GM12865 (cell line): Measurements from ENCODE around the gene RAD23B.

Source experiments
- DNase-seq: peaks from one replicate; pipeline ENCODE4 v3.0.0; 2010; ENCODE audit warnings: low read depth
- H3K4me3 ChIP-seq: 2 replicates; pipeline ENCODE4 v1.5.1; 2011; ENCODE audit warnings: mild to moderate bottlenecking, low read depth, low read length, control low read depth
- TF ChIP-seq, protein P1 (sequence below): IDR thresholded peaks from 2 replicates; pipeline ENCODE4 v1.5.1; 2011; ENCODE audit warnings: low read length, control low read depth, low read depth, inconsistent platforms; ENCODE audit not compliant: insufficient read depth; ENCODE audit errors: missing control alignments

The RAD23B gene

GRCh38 chr9:107275530-107275929, 7.5 kb upstream of the RAD23B start:
- TF ChIP-seq, protein P1, sequence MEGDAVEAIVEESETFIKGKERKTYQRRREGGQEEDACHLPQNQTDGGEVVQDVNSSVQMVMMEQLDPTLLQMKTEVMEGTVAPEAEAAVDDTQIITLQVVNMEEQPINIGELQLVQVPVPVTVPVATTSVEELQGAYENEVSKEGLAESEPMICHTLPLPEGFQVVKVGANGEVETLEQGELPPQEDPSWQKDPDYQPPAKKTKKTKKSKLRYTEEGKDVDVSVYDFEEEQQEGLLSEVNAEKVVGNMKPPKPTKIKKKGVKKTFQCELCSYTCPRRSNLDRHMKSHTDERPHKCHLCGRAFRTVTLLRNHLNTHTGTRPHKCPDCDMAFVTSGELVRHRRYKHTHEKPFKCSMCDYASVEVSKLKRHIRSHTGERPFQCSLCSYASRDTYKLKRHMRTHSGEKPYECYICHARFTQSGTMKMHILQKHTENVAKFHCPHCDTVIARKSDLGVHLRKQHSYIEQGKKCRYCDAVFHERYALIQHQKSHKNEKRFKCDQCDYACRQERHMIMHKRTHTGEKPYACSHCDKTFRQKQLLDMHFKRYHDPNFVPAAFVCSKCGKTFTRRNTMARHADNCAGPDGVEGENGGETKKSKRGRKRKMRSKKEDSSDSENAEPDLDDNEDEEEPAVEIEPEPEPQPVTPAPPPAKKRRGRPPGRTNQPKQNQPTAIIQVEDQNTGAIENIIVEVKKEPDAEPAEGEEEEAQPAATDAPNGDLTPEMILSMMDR: no peak
- no peak overlapping the region for H3K4me3 ChIP-seq
- DNase-seq: no peak

GRCh38 chr9:107276966-107277710, 5.9 kb upstream of the RAD23B start:
- DNase-seq: no peak
- no peak overlapping the region for H3K4me3 ChIP-seq
- TF ChIP-seq, protein P1: no peak

GRCh38 chr9:107277801-107278200, 5.3 kb upstream of the RAD23B start:
- H3K4me3 ChIP-seq: no peak overlapping the region
- TF ChIP-seq, protein P1: no peak
- DNase-seq: no peak

DNA sequence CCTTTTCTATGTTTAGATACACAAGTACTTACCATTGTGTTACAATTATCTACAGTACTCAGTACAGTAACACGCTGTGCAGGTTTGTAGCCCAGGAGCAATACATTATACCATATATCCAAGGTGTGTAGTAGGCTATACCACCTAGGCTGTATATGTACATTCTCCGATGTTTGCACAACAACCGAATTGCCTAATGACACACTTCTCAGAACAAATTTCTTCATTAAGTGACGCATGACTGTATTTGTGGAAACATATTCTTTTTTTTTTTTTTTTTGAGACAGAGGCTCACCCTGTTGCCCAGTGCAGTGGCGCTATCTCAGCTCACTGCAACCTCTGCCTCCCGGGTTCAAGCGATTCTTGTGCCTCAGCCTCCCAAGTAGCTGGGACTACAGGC, 4.0 kb upstream of the RAD23B start:
- no peak overlapping the region for H3K4me3 ChIP-seq
- TF ChIP-seq, protein P1: no peak
- DNase-seq: no peak

- no peak for DNase-seq
- H3K4me3 ChIP-seq: no peak overlapping the region
- TF ChIP-seq, protein P1: no peak
These were observed 2.5 kb upstream of the RAD23B start for GRCh38 chr9:107280543-107280942.

DNA sequence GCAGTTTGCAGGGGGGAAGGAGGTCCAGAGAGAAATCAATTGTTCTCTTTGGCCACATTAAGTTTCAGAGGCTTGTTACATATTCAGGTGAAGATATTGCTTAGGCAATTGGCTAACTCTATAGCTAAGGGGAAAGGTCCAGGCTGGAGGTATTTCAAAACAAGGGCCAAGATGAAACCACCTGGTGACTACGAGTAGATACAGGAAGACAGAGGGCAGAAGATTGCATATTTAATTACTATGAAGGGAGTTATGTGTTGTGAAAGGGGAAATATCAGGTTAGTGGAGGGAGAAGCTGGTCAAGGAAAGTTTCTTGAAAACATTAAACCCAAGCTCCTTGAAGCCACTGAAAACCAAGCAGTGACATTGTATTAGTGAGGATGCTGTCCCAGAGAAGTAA, 1.9 kb upstream of the RAD23B start:
- TF ChIP-seq, protein P1: no peak
- H3K4me3 ChIP-seq: no peak overlapping the region
- no peak for DNase-seq
